SU-DHL-6 (cell line): ENCODE results near the gene UTS2B.

ENCODE experiments used
- CTCF ChIP-seq: fragments of 200-600 bp; sonication (generic); IDR thresholded peaks from one replicate; pipeline ENCODE4 v1.5.1; 2017; ENCODE audit warnings: antibody characterized with exemption, mild to moderate bottlenecking, low read length, moderate library complexity; ENCODE audit not compliant: insufficient read depth, poor library complexity, severe bottlenecking
- EZH2phosphoT487 ChIP-seq: fragments of 200-600 bp; sonication (generic), shearing (Covaris generic); conservative IDR thresholded peaks from 2 replicates; pipeline ENCODE4 v1.6.1; 2018; ENCODE audit warnings: mild to moderate bottlenecking, antibody characterized with exemption, low read length, moderate library complexity, mixed read lengths

- TF ChIP-seq CTCF (no peak), EZH2phosphoT487 (no peak)
These were observed 67.7 kb downstream of the UTS2B start for GRCh38 chr3:191262650-191263049.
